PC-3 (cell line): ENCODE data around the gene SPDYE17.
"Not testable (repeated sequence)": the region's sequence is repeated elsewhere in the genome, so short reads cannot be mapped to it uniquely, and the experiment has no call there.

Experiments
- EZH2 ChIP-seq: fragments of 300-600 bp; sonication (generic); IDR thresholded peaks from one replicate; pipeline ENCODE4 v1.6.1; 2017; ENCODE audit warnings: antibody characterized with exemption, mild to moderate bottlenecking, low read length; ENCODE audit not compliant: unreplicated experiment
- EZH2phosphoT487 ChIP-seq: fragments of 300-600 bp; sonication (generic); IDR thresholded peaks from 2 replicates; pipeline ENCODE4 v1.6.1; 2018; ENCODE audit warnings: mild to moderate bottlenecking, antibody characterized with exemption, low read length, borderline replicate concordance
- TF ChIP-seq, protein P1 (sequence below): fragments of 300-600 bp; sonication (generic); conservative IDR thresholded peaks from 2 replicates; pipeline ENCODE4 v1.5.1; 2017; ENCODE audit warnings: antibody characterized with exemption, low read depth, mild to moderate bottlenecking, low read length

- TF ChIP-seq, protein P1, sequence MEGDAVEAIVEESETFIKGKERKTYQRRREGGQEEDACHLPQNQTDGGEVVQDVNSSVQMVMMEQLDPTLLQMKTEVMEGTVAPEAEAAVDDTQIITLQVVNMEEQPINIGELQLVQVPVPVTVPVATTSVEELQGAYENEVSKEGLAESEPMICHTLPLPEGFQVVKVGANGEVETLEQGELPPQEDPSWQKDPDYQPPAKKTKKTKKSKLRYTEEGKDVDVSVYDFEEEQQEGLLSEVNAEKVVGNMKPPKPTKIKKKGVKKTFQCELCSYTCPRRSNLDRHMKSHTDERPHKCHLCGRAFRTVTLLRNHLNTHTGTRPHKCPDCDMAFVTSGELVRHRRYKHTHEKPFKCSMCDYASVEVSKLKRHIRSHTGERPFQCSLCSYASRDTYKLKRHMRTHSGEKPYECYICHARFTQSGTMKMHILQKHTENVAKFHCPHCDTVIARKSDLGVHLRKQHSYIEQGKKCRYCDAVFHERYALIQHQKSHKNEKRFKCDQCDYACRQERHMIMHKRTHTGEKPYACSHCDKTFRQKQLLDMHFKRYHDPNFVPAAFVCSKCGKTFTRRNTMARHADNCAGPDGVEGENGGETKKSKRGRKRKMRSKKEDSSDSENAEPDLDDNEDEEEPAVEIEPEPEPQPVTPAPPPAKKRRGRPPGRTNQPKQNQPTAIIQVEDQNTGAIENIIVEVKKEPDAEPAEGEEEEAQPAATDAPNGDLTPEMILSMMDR: not testable (repeated sequence)
- not testable (repeated sequence) for TF ChIP-seq EZH2phosphoT487, EZH2
These were observed 37.9 kb downstream of the SPDYE17 start for GRCh38 chr7:76994286-76994685.
